Psoas muscle (tissue), 8 donors: ENCODE data around the gene HRC. TPM values are rescaled to one million over a fixed set of nuclear protein-coding genes. Genes with fewer than 3 reads are reported as not detected.

ENCODE experiments used
- ATAC-seq, 4 donors: fragments of 200-7000 bp; cut with Tn5 transposase; one replicate each; pipeline ENCODE4 v1.9.1; 2020; ENCODE audit warnings: moderate library complexity in 3 of 4, mild to moderate bottlenecking in 2 of 4
- DNase-seq, 2 donors: peaks; one replicate each; pipeline ENCODE4 v3.0.0-alpha.2; 2020
- H3K27ac ChIP-seq: fragments of 200-600 bp; one replicate; pipeline ENCODE4 v1.8.0; 2022
- H3K27me3 ChIP-seq, 3 donors: fragments of 200-600 bp in 1 of 3; one replicate each; pipeline versions ENCODE4 v1.6.1 to v1.8.0; 2013 to 2022; ENCODE audit warnings: low read length in 2 of 3, mild to moderate bottlenecking in 2 of 3, moderate library complexity in 1 of 3; ENCODE audit not compliant: insufficient read depth in 3 of 3
- H3K36me3 ChIP-seq, 2 donors: fragments of 200-600 bp in 1 of 2; one replicate each; pipeline versions ENCODE4 v1.6.1 to v1.8.0; 2013 to 2022; ENCODE audit warnings: low read depth in 1 of 2, mild to moderate bottlenecking in 1 of 2, moderate library complexity in 1 of 2; ENCODE audit not compliant: insufficient read depth in 1 of 2
- H3K4me1 ChIP-seq: fragments of 200-600 bp; one replicate; pipeline ENCODE4 v1.8.0; 2022
- H3K4me3 ChIP-seq: fragments of 200-600 bp; one replicate; pipeline ENCODE4 v1.8.0; 2022; ENCODE audit warnings: mild to moderate bottlenecking
- H3K9me3 ChIP-seq: fragments of 200-600 bp; one replicate; pipeline ENCODE4 v1.8.0; 2022
- WGBS, 3 donors: extraction: QIAGEN DNeasy Blood & Tissue Kit; methylation state at CpG; one replicate each; pipeline versions ENCODE4 v1.1.6 to v1.1.7; 2013; 5-methylcytosine and 5-hydroxymethylcytosine counted together
- intact Hi-C, 2 donors: fragments of 100-400 bp; cut with DNase I; formaldehyde crosslinking; loops; one replicate each; pipeline versions ENCODE4 v1.11.0 to v1.14.2; 2022
- polyA plus RNA-seq, 3 donors: library from polyadenylated mRNA; stranded (reverse); fragments of 200-250 nt; gene quantifications; one replicate each; pipeline ENCODE4 v1.2.3, GENCODE V29; 2013
- total RNA-seq, 4 donors: library from RNA; stranded (reverse); fragmentation: NEBNext Ultra II Directional in 2 of 4; extraction: Animal tissue kit (Norgen Biotek cat#: 25700) in 2 of 4; gene quantifications; one replicate each; pipeline versions ENCODE4 v1.2.1 to v1.2.4, GENCODE V29; 2021 to 2023
- TF ChIP-seq, protein P1 (sequence below): fragments of 200-600 bp; IDR thresholded peaks from one replicate; pipeline ENCODE4 v1.8.0; 2022; ENCODE audit warnings: antibody characterized with exemption
- donor health status: healthy with polysubstance abuse.
- donor health status: DM: no; HTN: no; CAD: no; lungs with moderate emphysema.
- donor health status: Bipolar disorder and iron deficiency.
- donor health status: healthy.
- donor health status: DM: yes; HTN: yes; CAD: no.
- donor health status: DM: no; HTN: no; CAD: no.
- donor health status: DM: no; HTN: no; CAD: no.
- donor health status: DM: yes; HTN: yes; CAD: no.

Gene HRC
- total and polyA plus RNA-seq, 7 donors: 32.9 to 405 (median 250) TPM

DNA sequence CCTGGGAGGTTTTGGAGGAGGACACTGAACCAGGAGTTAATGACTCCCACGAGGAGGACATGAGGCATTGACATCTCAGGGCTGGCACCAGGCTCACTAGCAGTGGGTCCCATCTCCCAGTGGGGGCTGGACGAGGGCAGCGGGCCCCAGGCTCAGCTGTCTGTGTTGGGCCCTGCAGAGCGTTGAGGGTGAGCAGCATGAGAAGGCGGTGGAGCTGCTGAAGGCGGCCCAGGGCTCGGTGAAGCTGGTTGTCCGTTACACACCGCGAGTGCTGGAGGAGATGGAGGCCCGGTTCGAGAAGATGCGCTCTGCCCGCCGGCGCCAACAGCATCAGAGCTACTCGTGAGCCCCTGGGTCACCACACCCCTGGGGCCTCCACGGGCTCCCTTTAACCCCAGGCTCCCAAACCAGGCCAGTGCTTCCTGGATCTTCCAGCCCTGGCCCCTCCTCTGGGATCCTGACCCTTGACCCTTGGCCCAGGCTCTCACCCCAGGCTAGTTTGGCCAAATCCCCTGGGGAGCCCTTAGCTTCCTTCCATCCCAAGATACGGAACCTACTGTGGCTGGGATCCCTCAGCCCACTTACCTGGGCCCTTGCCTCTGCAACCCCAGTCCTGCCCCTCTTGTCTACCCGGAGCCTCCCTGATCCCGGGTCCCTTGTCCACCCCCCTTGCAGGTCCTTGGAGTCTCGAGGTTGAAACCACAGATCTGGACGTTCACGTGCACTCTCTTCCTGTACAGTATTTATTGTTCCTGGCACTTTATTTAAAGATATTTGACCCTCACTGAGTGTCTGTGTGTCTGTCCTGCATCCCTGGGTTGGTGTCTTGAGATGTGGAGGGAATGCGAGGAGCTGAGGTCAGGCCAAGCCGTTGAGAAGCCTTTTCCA is 37.3 kb downstream of the HRC start:
- H3K4me1 ChIP-seq: peaks cover 31% of the 10 kb centered on the region

DNA sequence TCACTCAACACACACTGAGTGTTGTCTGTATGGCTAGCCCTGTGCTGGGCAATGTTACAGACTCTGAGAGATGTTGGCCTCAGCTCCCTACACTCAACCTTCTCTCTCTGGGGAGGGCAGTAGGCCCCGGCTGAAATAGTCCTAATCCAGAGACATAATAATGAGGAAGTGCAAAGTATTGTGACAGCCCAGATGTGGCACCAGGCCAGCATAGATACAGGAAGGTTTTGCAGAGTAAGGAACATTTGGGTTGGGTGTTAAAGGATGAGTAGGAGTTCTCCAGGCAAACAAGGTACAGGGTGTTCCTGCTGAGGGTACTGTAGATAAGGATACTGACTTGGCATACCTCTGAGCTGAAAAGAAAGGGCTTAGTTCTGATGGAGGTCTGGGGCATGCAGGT is 38.7 kb downstream of the HRC start:
- Histone ChIP-seq H3K36me3 (no peaks in the 10 kb centered on the region), H3K4me1 (peaks cover 31% of the 10 kb centered on the region), H3K4me3 (no peak overlapping the region), H3K27me3 (no peaks in the 10 kb centered on the region), H3K9me3 (no peaks in the 10 kb centered on the region), H3K27ac (no peak overlapping the region)
- 53 to 83% (median 62%) methylated on average over 1 of the region's 1 CpG for WGBS, 3 donors
- TF ChIP-seq, protein P1, sequence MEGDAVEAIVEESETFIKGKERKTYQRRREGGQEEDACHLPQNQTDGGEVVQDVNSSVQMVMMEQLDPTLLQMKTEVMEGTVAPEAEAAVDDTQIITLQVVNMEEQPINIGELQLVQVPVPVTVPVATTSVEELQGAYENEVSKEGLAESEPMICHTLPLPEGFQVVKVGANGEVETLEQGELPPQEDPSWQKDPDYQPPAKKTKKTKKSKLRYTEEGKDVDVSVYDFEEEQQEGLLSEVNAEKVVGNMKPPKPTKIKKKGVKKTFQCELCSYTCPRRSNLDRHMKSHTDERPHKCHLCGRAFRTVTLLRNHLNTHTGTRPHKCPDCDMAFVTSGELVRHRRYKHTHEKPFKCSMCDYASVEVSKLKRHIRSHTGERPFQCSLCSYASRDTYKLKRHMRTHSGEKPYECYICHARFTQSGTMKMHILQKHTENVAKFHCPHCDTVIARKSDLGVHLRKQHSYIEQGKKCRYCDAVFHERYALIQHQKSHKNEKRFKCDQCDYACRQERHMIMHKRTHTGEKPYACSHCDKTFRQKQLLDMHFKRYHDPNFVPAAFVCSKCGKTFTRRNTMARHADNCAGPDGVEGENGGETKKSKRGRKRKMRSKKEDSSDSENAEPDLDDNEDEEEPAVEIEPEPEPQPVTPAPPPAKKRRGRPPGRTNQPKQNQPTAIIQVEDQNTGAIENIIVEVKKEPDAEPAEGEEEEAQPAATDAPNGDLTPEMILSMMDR: no peak
- ATAC-seq (no peak), DNase-seq (no peak)
- intact Hi-C loops: loop anchor here (5.0 kb wide), 1 partner anchor 36 kb away; no protein-coding TSS in a partner anchor

More for the DNA sequence above, 37.3 kb downstream of the HRC start:
- no peaks in the 10 kb centered on the region for H3K27me3 ChIP-seq
- H3K36me3 ChIP-seq: no peaks in the 10 kb centered on the region
- intact Hi-C loops: loop anchor here (5.0 kb wide), 1 partner anchor 34 kb away; no protein-coding TSS in a partner anchor
- H3K27ac ChIP-seq: peak overlapping the region; percentile 98
- ATAC-seq: no peak
- DNase-seq: no peak
- TF ChIP-seq, protein P1: no peak
- peak overlapping the region; percentile 85 for H3K4me3 ChIP-seq
- WGBS, 3 donors: 56 to 59% (median 58%) methylated on average over 23 to 26 of the region's 26 CpGs
- no peaks in the 10 kb centered on the region for H3K9me3 ChIP-seq

DNA sequence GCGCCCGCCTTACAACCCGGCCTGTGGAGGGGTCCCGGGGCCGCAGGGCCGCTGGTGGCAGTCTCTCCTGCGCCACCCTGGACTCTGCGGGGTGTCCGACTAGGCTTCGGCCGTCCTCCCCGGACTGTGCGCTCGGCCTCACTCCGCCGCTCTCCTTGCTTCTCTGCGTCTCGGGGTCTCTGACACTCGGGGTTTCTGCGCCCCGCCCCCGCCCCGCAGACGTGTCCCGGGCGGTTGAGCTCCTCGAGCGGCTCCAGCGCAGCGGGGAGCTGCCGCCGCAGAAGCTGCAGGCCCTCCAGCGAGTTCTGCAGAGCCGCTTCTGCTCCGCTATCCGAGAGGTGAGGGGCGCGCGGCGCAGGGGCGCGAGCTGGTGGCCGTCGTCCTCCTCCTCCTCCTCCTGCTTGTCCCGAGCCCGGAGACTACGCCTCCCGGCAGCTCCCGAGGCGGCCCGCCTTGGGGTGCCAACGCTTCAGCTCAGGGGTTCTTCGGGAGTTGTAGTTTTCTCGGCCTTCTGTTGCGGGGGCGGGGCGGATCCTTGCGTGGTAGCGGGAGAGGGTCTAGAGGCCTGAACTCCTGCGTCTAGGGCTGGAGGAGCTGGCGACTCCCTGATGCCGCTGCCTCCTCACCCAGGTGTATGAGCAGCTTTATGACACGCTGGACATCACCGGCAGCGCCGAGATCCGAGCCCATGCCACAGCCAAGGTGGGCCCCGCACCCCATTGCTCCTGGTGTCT is 40.4 kb downstream of the HRC start:
- Histone ChIP-seq H3K4me1 (peaks cover 41% of the 10 kb centered on the region), H3K27me3 (no peaks in the 10 kb centered on the region), H3K36me3 (no peaks in the 10 kb centered on the region), H3K9me3 (no peaks in the 10 kb centered on the region), H3K27ac (peak overlapping the region; percentile 83), H3K4me3 (peak overlapping the region; percentile 93)
- TF ChIP-seq, protein P1: no peak
- ATAC-seq (peak in 1 of 4 donors; percentile 27), DNase-seq (peak; percentile 60 to 83)
- intact Hi-C loops: loop anchor here (5.0 kb wide), 1 partner anchor 38 kb away; no protein-coding TSS in a partner anchor
- WGBS, 3 donors: 9 to 19% (median 11%) methylated on average over 31 to 68 of the region's 68 CpGs

DNA sequence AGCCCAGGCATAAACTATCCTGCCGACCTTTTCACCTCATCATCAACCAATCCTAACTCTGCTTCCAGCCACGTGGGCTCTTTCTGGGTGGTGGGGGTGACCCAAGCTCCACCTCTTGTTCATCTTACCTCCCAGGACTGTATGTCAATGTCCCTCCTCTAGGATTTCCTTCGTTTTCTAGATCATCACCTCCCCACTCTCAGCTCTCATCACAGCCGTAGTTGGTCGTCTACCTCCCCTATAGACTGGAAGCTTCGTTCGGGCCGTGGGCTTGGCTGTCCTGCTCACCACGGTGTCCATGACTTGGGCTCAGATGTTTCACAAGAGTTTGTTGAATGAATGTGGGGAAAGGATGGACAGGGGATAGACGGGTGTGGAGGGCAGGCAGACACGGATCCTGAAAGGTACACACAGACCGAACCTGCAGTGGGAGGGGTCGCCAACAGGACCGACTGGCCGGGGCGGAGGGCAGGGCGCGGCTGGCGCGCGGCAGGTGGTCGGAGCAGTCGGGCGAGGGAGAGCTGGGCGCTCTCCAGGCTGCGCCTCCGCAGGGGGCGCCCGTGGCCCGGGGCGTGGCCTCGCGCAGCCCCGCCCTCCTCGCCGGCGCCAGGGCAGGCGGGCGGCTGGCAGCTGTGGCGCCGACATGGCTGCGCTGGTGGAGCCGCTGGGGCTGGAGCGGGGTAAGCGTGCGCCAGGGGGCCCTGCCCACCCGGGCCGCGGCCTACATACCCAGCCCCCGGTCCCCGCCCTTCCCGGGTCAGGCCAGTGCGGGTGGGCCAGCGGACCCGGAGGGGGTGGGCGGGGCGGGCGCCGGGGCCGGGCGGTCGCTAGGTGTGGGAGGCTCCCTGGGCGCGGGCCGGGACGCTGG is 41.2 kb downstream of the HRC start, which contains the start of gene LIN7B:
Gene LIN7B, plus strand, starts transcription at position 609 of the 868 bp plus-strand sequence. Its CDS starts 35 bp downstream, at position 644.
- intact Hi-C loops: no loop called here
- DNase-seq (peak; percentile 65 to 81), ATAC-seq (peak; percentile 73 to 76 (median 74))
- Histone ChIP-seq H3K4me3 (peak within 1 kb of the TSS; percentile 93), H3K4me1 (peaks cover 36% of the 10 kb centered on the region), H3K27ac (peak within 1 kb of the TSS; percentile 83), H3K27me3 (no peaks in the 10 kb centered on the region), H3K9me3 (no peaks in the 10 kb centered on the region), H3K36me3 (peaks cover 0 to 6% of the 10 kb centered on the region in 2 donors)
- TF ChIP-seq, protein P1: peak; percentile 66
- 1% methylated on average over 30 to 66 of the region's 66 CpGs for WGBS, 3 donors
